Astrocyte of the spinal cord (primary cell): ENCODE data around the gene TRIM6.

ENCODE experiments used
- DNase-seq: peaks from one replicate; pipeline ENCODE4 v3.0.0; 2011; ENCODE audit warnings: low read depth, low spot score
- H3K4me3 ChIP-seq: 2 replicates; pipeline ENCODE4 v1.5.1; 2011; ENCODE audit warnings: low read depth, mild to moderate bottlenecking, low read length, moderate library complexity
- CTCF ChIP-seq: IDR thresholded peaks from 2 replicates; pipeline ENCODE4 v1.5.1; 2012; ENCODE audit warnings: low read depth, mild to moderate bottlenecking, low read length, inconsistent platforms
- in situ Hi-C: cut with HindIII; loops from 2 replicates; pipeline ENCODE4 v1.10.0; 2017; ENCODE audit warnings: low sequenced_read_pairs

Gene TRIM6

DNA sequence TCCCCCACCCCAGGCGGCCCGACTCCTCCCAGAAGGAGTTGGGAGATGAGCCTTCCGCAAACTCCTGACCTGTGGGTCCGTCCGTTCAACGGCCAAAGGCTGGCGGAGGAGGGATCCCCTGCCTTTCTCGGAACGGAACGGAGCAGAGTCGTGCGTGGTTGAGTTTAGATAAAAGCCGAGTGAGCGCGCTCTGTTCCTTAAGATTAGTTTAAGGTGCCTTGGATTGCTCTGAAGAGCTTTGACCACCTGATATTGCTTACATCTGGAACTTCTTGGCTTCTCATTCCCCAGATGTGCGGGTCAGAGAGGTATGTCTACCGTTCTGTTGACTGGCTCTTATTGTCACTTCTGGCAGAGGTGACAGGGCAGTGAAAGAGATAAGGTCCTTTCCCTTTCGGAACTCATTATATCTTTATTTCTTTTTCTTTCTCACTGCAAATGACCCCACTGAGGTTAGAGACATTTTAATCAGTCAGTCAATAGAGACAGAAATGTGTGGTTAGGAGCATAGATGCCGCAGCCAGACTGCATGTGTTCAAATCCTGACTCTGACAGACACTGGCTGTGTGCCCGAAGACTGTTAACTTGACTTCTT, at the start of gene TRIM6:
TRIM6 (plus strand) TSS at position 31 of the 595 bp plus-strand sequence; CDS start at position 292, 261 bp downstream.
- DNase-seq: peak; percentile 53
- in situ Hi-C loops: no loop called here
- no peak for TF ChIP-seq CTCF
- H3K4me3 ChIP-seq: peak within 1 kb of the TSS; percentile 54

- TF ChIP-seq CTCF: no peak
- DNase-seq: no peak
- no peak overlapping the region for H3K4me3 ChIP-seq
- in situ Hi-C loops: no loop called here
Measured at GRCh38 chr11:5547982-5548381, 48.5 kb upstream of the TRIM6 start.

DNA sequence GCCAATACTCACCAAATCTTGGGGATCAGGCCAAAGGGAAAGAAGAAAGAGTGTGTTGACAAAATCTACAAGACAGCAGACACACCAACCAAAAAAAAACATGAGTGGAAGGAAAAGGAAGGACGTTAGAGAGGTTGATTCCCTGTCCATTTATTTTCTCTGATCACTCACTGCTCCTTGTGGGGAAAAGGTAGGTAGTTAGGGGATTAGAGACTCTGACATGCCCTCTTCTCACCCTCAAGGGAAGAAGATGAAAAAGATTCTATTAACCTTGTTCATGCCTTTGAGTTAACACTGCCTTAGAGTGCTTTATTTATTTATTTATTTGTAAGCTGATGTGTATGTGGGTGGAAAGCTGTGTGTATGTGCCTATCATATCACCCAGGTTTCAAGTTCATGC, 48.0 kb upstream of the TRIM6 start, which contains the start of gene OR52H1:
OR52H1 (minus strand) TSS at position 101 of the 400 bp plus-strand sequence. CDS start 3,035 bp downstream, outside the sequence.
- no peak within 1 kb of the TSS for H3K4me3 ChIP-seq
- no peak for DNase-seq
- no peak for TF ChIP-seq CTCF

GRCh38 chr11:5550440-5551095, 45.9 kb upstream of the TRIM6 start:
- no peak for TF ChIP-seq CTCF
- no peak overlapping the region for H3K4me3 ChIP-seq
- in situ Hi-C loops: no loop called here
- peak; percentile 75 for DNase-seq

More for the DNA sequence above, 48.0 kb upstream of the TRIM6 start, which contains the start of gene OR52H1:
- in situ Hi-C loops: no loop called here

DNA sequence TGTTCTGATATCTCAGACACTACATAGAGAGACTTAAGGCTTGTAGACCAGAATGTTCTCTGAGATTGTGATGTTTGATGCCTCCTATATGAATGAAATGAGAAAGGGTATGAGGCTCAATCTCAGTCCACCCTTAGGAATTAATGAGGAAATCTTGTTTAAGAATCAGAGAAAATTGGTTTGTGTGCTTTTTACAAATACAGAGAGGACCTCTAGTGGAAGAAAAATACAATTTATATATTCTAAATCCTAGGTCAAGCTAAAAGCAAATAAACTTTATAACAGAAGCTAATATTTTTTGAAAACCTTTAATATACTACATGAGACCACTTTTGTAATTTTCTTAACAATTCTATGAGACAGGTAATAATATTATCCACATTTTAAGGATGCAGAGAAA, 43.1 kb upstream of the TRIM6 start:
- in situ Hi-C loops: no loop called here

GRCh38 chr11:5556596-5557188, 39.7 kb upstream of the TRIM6 start:
- TF ChIP-seq CTCF: no peak
- no peak for DNase-seq
- in situ Hi-C loops: no loop called here
- H3K4me3 ChIP-seq: no peak overlapping the region

More for the DNA sequence above, 43.1 kb upstream of the TRIM6 start:
- TF ChIP-seq CTCF: peak; percentile 17
- no peak overlapping the region for H3K4me3 ChIP-seq
- DNase-seq: no peak
